HG03521 (cell line): ENCODE data around the gene ZFAND2A.
A peak's percentile ranks its signal among the peaks of the same experiment; 100 is the strongest.
"Not testable (repeated sequence)": the region's sequence is repeated elsewhere in the genome, so short reads cannot be mapped to it uniquely, and the experiment has no call there.

Source experiments
- ATAC-seq: cut with Tn5 transposase; IDR thresholded peaks from one replicate; pipeline ENCODE4 v1.9.1; 2021; ENCODE audit warnings: mild to moderate bottlenecking, moderate library complexity; ENCODE audit not compliant: unreplicated experiment

ZFAND2A gene

DNA sequence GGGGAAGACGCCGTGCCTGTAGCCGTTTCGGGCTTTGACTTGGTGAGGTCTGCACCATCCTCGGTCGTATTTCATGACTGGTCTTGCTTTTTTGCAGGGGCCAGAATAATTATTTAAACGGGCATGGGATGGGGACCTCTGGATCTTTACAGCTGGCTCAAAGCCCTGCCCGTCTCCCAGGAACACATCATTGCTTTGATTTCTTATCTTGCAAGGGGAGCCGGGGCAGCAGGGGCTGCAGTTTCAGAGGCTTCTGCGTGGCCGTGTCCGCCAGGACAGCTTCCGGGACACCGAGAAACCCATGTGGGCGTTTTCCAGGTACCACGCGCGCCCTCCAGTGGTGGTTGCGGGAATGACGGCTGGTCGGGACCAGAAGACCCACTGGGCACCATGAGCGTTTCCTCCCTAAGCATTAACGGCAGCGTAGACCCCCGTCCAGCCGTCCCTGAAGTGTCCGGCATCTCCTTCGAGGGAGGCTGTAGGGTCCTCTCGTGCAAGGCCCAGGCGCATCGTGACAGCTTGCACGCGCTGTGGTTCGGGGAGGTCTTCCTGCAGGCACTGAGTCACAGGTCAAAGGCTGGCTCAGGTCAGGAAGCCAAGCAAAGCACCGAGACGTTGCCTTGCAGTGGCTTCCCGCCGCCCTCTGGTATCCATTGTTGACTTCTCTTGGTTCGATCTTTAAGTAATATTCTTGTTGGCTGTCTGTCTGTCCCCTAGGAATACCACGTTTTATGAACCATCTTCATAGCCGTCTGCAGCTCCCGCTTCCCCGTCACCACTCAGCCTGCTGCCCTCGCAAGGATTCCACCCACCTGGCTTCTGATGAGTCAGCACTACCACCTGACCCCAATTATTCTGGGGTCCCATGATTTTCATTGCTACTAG is 16.2 kb upstream of the ZFAND2A start:
- ATAC-seq: no peak

DNA sequence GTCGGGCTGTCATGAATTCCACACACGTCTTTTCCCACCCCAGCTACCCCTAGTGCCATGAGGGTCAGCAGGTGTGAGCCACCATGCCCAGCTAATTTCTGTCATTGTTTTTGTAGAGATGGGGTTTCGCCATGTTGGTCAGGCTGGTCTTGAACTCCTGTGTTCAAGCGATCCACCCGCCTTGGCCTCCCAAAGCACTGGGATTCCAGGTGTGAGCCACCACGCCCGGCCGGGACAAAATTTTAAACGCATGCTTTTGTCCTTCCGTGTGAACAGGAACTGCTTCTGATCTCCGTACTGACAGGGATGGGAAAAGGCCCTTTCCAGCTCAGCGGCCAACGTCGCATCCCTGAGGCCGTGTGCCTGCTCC is 15.6 kb upstream of the ZFAND2A start:
- no peak for ATAC-seq

DNA sequence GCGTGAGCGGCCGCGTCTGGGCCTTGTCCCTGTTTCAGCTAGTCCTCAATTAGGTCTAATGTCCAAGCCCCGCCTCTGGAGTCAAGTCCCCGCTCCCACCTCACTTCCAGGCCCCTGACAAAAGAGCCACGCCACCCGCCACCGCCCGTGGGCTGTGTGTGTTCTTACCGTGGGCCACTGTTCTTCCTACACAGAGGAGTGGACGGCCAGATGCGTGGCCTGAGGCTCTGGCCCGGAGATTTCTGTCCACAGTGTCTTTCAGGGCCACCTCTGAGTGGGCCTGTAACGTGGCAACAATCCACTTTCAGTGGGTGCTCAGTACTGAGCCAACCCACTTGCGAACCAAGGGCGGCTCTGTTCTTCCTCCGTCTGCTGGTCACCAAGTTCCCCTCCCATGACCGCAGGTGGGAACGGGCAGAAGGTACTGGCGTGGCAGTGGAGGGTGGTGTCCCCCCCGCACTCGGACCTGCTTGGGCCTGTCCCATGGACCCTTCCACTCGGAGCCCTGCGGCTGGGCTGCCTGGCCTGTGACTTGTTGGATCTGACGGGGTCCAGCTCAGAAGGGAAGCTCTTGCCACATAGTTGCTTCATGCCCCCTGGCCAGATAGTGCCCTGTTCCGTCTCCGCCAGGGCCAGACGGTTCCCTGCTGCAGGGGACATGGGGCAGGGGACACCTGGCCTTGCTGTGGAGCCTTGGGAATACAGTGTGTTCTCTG is 15.0 kb upstream of the ZFAND2A start:
- no peak for ATAC-seq

DNA sequence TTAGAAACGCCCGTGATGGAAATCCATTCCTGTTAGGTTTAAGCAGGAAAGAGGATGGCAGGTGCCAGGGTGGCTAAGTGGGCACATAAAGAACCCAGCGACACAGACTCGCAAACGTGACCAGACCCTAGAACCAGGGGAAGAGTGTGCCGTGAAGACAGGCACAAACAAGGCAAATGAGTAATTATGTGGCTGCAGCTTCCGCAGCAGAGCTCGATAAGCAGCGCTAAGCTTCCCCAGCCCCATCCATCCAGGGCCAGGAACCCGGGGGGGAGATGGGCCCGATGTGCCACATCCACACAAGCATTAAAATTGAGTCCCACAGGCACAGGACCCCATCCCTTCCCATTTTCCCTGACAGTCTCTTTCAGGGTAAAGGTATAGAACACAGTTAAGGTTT is 14.0 kb upstream of the ZFAND2A start:
- no peak for ATAC-seq

DNA sequence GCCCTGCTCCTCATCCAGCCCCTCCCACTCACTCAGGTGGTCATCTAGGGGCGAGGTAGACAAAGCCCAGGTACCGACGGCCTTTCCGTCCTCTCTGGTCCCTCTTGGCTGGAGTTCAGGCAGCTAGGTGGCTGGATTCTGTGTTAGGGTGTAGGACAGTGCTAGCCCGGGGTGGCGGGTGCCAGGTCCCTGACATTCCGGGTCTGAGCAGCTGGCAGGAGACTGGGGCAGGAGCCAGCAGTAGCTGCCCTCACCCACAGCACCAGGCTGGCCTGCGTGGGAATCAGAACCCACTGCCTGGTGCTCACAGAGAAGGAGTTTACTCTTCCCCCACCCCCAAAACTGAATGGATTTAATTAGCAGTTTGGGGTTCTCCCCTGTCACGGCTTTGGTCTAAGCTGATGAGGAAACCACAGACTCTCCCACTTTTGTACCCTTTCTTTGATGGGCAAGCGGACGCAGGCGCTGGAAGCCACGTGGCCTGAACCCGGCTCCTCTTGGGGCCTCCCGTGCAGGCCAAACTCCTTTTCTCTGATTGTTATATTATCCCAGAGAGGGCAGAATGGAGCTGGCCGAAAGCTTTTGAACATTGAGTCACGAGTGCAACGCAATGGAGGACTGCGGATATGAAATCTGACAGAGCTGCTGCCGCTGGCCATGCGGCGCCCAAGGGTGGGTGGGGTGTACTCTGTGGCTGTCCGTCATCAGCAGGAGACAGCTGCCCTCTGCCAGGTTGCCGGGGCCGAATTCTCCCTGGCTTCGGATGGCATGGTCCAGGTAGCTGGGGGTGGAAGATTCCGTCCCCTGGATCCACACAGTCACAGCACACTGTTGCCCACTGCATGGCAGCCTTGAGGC is 12.9 kb upstream of the ZFAND2A start:
- no peak for ATAC-seq

DNA sequence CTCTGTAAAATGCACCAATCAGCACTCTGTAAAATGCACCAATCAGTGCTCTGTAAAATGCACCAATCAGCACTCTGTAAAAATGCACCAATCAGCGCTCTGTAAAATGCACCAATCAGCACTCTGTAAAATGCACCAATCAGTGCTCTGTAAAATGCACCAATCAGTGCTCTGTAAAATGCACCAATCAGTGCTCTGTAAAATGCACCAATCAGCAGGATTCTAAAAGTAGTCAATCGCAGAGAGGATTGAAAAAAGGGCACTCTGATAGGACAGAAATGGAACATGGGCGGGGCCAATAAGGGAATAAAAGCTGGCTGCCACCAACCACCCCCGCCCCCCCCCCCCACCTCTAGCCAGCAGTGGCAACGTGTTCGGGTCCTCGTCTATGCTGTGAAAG is 11.5 kb upstream of the ZFAND2A start:
- ATAC-seq: not testable (repeated sequence)

DNA sequence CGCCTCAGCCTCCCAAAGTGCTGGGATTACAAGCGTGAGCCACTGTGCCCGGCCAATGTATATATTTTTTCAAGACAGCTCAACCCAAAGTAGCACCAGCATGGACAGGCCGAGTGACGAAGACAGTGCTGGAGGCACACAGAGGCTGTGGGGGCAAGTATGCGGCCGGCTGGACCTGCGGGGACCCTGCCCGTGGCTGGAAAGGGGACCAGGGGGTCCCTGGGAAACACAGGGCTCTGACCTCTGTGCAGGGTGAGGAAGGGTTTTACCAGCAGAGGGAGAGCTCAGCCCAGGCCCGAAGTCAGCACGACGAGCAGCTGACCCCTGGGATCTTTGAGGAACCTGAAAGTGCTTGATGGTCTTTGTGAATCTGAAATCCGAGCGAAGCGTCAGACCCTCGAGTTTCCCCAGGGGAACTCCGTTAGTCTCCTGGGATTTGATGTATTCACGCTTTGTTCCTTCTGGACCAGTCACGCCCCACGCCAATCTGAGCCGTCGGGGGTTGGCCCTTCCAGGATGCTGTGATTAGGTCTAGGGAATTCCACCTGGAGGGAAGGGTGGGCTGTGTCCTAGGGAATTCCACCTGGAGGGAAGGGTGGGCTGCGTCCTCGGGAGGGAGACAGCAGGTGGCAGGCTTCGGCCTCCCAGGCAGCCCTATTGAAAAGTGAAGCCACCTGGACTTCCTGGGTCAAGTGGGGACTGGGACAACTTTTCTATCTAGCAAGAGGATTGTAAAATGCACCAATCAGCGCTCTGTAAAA is 10.9 kb upstream of the ZFAND2A start:
- ATAC-seq: no peak

DNA sequence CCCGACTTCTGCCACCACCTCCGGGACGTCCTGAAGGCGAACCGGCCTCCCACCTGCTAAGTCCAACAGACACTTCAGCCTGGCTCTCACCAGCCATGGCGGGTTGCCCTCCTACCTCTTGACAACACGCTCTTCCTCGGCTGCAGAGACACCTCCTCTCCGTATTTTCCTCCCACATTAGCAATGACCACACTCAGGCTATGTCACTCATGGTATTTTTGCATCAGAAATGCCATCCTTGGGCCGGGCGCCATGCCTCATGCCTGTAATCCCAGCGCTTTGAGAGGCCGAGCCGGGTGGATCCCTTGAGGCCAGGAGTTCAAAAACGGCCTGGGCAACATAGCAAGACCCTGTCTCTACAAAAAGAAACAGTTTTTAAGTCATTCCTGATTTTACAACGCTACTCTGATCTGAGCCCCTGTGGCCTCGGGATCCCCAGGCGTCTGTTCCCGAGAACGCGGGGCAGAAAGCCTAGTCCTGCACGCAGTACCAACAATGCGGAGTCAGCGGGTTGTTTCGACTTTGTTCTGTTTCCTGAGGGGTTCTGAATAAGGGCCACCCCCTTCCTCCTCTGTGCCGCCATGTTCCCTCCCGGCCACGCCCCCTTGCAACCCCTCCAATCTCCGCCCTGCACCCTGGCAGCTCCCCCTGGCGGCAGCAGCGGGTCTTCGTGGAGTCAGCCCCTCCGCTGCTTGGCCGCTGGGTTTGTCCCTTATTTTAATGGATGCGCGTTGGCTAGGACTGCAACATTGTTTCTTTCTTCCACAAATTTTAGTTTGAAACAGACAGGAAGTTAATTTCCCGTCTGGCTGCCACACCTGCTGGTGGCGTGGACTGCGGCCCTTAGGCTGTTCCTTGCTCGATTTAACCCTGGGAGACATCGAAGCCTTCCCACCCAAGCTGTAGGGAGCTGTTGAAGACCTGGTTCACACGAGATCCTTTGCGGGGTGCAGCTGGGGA is 9.7 kb upstream of the ZFAND2A start:
- peak; percentile 72 for ATAC-seq

DNA sequence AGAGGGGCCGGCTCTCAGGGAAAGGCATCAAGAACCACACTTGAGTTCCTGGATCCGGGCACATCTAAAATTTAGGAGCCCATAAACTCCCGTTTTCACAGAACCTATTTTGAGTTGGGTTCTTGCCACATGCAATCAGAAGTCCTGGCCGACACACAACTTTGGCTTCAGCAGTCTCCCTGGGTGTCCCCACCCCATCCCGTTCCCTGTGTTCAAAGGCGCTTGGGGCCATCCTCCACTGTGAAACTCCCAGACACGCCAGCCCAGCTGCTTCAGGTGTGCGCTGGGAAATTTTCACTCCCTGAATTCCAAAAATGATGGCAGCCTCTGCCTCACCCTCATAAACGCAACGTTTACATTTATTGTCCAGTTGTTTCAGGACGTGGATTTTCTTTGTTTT is 8.4 kb upstream of the ZFAND2A start:
- no peak for ATAC-seq

DNA sequence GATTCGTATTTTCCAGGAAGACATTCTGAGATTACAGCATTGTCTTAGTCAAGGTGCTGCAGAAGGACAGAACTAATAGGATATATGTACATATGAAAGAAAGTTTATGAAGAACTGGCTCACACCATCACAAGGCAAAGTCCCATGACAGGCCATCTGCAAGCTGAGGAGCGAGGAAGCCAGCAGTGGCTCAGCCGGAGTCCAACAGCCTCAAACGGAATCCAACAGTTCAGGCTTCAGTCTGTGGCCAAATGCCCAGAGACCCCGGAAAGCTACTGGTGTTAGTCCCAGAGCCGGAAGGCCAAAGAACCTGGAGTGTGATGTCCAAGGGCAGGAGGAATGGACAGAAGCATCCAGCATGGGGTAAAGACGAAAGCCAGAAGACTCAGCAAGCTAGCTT is 4.4 kb upstream of the ZFAND2A start:
- ATAC-seq: no peak

DNA sequence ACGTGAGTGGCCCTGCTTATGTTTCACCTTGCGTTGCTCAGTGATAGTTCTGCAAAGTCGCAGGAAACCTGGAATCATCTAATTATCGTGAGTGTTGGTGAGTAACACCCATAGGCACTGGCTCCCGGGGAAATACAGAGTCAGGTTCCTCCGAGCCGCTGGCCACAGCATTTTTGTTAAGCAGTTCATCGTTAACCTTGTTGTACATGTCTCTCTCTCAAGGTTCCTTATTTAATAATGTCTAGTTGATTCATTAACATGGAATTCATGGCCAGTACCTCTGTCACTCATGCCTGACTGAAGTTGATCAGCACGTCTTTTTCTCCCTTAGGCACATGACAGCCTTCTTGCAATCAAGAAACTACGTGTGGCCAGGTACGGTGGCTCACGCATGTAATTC is 3.1 kb upstream of the ZFAND2A start:
- ATAC-seq: no peak

DNA sequence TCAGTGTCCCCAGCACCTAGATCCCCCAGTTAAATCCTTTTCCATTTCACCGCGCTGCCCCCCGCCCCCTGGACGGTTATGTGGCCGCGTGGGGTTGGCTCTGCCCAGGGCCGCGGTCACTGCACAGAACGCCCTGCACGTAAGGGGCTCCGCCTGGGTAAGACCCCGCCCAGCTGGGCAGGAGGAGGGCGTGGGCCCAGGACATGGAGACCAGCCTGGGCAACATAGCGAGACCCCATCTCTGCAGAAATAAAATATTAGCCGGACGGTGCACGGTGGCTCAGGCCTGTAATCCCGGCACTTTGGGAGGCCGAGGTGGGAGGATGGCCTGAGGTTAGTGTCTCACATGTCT is 650 bp upstream of the ZFAND2A start:
- no peak for ATAC-seq

DNA sequence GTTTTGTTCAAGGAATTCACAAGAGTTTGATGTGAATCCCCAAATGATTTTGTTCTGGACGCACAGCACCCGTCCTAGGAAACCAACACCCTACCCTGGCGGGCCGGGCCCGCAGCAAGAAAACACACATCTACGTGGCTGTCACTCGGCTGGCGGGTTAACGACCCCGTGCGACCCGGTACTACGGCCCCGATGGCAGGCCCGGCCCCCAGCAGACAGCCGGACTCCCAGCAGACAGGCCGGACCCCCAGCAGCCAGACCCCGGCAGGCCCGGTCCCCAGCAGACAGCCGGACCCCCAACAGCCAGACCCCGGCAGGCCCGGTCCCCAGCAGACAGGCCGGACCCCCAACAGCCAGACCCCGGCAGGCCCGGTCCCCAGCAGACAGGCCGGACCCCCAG is 765 bp downstream of the ZFAND2A start:
- ATAC-seq: not testable (repeated sequence)

DNA sequence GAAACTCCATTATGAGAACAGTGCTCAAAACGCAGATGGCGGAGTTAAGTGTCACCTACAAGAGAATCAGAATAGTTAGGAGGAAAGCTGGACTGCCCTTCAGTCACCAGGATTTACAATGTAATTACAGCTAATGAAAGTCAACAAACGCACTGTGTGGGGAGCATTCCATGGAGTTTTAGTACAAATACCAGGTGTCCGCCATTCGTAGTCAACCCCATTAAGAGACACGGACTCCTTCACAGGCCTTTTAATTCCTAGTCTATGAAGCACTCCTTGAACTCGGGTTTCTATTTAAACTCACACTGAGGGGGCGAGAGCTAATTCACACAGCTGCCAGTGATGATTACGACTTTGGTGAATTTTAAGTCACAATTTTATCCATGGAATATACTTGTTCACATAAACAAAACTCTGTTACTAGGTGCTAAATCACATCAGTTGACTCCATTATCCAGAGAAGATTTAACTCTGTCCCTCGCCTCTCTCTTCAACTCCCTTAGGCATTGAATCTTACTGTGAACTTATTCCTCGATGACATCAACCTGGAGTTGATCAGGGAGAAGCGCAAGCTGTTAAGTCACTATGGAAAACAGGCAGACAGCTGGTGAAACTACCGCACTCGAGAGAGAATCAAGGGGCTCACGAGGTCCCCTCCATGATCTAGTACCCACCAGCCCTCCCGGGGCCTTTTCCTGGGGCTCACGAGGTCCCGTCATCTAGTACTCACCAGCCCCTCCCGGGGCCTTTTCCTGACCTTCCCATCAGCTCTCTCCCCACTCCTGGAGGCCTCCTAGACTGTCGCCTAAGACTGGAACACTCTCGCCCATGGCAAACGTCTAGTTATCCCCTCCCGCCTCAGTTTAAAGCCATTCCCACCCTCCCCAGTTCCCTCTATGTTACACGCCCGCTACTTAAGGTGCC is 1.5 kb downstream of the ZFAND2A start:
- no peak for ATAC-seq

DNA sequence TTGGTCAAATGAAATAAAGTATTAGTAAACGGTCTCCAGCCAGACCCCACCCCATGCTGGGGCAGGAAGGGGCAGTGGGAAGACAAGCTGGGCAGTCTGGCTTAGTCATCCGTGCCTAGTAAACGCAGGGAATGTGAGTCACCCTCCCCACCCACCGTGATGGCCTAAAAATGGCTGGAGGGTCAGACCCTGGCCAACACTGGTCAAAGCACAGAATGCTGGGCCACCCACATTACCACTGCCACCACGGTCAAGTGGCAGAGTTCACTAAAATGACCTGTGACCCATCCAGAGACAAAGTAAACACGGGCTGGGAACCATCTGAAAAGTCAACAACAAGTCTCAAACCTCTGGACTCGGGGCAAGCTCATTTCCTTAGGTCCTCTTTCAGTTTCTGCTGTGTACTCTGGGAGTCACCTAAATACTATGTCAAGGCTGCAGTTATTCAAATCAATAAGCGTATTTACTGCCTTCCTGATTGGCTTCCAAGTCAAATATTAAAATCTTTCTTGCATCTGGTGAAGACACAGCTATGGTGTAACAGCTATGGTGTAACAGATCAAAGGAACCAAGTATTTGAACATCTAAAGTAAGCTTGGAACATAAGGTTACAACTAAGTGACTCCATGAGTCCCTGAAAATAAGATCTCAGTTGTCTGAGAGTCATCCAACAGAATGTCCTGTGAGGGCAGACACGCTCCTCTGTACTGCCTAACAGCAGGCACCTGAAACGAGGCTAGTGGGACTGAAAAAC is 3.0 kb downstream of the ZFAND2A start:
- no peak for ATAC-seq

DNA sequence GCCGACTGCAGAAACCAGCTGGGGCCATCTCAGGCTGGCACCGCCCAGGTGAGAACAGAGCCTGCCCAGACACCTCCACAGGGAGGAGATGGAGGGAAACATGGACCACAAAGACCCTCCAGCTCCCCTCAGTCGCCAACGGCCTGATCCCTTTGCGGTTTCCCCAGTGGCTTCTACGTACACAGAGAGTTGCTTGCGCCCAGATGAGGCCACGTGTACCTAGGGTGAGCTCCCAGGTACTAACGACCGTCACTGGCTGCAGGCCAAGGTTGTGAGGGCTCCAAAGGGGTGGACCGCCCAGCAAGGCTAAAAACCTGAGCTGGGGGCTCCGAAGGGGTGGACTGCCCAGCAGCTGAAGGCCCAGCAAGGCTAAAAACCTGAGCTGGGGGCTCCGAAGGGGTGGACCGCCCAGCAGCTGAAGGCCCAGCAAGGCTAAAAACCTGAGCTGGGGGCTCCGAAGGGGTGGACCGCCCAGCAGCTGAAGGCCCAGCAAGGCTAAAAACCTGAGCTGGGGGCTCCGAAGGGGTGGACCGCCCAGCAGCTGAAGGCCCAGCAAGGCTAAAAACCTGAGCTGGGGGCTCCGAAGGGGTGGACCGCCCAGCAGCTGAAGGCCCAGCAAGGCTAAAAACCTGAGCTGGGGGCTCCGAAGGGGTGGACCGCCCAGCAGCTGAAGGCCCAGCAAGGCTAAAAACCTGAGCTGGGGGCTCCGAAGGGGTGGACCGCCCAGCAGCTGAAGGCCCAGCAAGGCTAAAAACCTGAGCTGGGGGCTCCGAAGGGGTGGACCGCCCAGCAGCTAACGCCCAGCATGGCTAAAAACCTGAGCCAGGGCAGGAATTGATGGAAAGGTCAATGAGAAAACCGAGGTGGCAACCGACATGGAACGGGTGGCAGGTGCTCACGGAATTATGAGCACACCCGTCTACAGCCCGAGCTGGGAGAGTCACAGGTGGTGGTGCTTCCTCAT is 3.9 kb downstream of the ZFAND2A start:
- ATAC-seq: not testable (repeated sequence)
